Activated CD8-positive, alpha-beta memory T cell treated with anti-CD3 and anti-CD28 coated beads, Interleukin-2, amount 50 U/mL, for 24 hours (primary cell): ENCODE results near the gene KHSRP.
"Not testable (repeated sequence)": the region's sequence is repeated elsewhere in the genome, so short reads cannot be mapped to it uniquely, and the experiment has no call there.

Source experiments
- DNase-seq: peaks from one replicate; pipeline ENCODE4 v3.0.0-alpha.2; 2020; ENCODE audit errors: extremely low read depth

Gene KHSRP

DNA sequence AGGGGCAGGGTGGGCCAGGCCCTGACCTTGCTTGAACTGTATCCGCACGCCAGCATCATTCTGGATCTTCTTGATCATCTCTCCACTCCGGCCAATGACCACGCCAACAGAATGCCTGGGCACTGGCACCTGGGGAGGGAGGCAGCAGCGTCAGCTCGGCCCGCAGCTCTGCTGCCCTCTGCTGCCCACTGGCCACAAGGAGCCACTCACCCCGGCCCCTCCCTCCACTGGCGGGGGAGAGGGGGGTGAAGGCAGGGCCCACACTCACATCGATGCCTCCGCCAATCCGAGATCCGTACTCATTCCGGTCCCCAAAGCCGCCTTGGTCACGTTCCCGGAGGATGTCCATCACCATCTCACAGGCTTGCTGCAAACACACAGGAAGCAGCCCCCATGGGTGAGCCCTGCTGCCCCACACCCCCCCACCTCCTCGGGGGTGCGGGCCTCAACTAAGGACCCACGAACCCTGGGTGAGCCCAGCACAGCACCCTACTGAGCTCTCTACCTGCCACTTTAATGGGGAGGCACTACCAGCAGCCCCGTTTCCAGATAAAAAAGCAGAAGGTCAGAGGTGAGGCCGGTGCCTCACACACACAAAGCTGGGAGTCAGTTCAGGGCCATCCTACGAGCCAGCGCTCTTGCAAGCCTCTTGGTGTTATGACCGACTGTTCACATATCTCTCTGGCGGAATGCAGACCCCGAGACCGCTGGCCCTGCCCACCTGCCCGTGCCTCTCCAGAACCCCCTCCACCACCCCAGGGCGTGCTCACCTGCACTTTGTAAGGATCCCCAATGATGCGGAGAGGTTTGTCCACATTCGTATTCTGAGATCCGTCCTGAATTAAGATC lies 6.7 kb downstream of the KHSRP start:
- DNase-seq = no peak

- DNase-seq = no peak
Measured at GRCh38 chr19:6416658-6417405, 7.8 kb downstream of the KHSRP start.

DNA sequence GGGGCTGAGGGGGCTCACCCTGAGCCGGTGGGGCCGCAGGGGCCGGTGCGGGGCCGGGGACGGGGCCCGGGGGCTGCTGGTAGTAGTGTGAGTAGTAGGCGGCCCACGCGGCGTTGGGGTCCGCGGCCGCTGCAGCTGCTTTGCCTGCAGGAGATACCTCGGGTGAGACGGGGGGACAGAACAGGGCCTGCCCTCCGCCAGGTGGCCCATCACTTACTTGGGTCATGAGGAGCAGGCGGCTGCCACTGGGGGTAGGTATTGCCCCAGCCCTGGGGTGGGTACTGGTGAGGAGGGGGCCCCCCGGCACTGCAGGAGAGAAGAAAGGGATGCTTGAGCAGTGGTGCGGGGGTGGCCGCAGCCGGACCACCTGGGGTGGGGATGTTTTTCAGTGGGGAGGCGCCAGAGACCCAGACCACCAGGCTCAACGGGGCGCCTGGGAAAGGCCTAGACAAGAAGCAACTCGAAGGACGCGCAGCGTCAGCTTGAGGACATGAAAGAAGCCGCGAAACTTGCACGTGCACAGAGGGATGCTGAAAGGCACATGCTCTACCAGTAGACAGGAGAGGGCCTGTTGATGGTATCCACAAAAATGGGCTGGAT lies 8.9 kb downstream of the KHSRP start:
- DNase-seq = no peak

DNA sequence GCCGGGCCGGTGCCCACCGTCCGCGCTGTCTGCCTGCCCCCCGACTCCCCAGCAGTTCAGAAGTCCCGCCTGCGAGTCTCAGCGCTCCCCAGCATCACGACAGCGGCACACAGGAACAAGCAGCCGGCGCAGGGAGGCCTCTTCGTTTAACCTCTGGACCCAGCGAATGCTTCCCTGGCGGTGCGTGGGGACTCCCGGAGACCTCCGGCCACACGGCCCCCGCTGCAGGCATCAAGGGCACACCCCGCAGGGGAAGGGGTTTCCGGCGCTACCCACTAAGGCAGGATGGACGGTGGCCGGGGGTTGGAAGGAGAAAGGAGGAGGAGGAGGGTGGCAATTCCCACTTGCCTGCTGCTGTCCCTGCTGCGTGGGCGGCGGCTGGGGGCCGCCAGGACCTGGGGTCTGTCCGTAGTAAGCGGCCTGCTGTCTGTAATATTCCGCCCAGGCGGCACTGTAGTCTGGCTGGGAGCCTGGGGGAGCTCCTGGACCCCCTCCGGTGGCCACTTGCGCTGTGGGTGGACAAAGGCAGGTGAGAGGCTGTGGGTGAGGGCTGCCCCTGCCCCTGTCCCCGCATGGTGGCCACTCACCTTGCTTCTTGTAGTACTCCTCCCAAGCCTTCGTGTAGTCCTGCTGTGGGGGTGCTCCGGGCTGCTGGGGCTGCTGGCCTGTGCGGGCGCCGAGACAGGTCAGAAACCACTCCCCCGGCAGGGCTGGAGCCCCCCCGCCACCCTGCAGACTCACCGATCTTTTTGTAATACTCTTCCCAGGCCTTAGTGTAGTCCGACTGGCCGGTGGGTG lies 9.6 kb downstream of the KHSRP start:
- DNase-seq = no peak

DNA sequence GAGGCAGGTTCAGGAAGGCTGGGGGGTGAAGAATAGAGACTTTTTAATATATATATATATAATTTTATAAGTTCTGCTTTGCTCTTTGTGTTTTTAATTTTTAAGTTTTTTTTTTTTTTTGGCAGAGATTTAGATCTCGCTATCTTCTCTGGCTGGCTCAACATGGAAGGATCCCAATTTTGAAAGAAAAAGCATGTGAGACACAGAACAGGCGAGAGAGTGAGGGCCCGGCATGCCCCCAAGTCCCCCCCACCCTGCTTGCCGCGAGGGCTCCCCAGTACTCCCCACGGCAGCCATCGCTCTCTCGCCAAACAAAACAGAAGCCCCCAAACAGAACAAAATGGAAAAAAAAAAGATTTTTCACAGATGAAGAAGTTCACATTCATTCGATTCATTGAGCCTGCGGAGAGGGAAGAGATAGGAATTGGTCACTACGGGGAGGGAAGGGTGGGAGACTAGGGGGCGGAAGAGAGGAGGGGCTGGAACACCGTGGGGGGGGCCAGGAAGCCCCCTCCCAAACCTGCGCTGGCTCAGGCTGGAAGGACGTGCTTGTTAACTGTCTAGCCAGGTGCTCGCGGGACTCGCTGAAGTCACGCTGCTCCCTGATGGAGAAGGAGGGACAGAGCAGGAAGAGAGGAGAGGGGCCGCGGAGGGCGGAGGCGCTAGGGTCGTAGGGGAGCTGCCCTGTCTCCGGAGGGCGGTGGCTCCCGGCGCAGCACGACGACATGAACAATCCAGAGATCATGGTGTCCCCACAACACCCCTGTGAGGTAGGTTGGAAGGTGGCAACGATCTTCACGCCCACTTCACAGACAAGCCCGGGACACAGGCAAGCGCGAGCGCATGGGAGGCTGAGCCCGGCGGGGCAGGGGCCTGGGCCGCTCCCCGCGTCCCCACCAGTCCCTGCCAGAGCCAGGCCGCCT lies 10.6 kb downstream of the KHSRP start:
- DNase-seq = no peak

GRCh38 chr19:6413291-6413690 lies 11.3 kb downstream of the KHSRP start:
- no peak for DNase-seq

GRCh38 chr19:6412447-6413091 lies 12.0 kb downstream of the KHSRP start:
- no peak for DNase-seq

- no peak for DNase-seq
Measured at GRCh38 chr19:6412061-6412446, 12.6 kb downstream of the KHSRP start.

DNA sequence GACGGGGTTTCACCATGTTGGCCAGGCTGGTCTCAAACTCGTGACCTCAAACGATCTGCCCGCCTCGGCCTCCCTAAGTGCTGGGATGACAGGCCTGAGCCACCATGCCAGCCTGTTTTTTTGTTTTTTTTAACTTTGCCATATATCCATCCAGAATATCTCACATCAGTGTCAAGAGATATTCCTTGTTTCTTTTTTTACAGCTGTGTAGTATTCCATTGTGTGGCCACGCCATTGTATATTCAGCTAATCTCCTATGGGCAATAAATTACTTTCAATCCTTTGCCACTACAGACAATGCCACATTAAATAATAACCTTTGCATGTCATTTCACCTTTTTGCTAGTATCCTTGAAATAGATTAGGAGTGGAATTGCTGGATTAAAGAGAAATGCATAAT lies 15.3 kb downstream of the KHSRP start:
- no peak for DNase-seq

- DNase-seq = no peak
Measured at GRCh38 chr19:6406401-6406800, 18.2 kb downstream of the KHSRP start.

- DNase-seq = no peak
Measured at GRCh38 chr19:6402837-6403608, 21.6 kb downstream of the KHSRP start.

DNA sequence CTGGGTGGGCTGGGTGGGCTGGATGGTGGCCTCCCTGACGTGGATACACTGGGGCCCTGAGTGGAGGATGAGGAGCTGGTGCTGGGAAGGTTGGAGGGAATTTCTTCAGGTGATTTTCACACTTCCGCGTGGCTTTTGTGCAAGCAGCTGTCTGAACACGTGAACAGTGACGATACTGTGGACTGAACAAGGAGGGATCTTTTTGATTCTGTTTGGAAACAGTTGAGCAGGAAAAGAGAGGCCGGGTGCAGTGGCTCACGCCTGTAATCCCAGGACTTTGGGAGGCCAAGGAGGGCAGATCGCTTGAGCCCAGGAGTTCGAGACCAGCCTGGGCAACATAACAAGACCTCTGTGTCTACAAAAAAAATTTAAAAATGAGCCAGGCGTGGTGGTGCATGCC lies 22.6 kb downstream of the KHSRP start:
- no peak for DNase-seq

GRCh38 chr19:6400062-6400944 lies 24.3 kb downstream of the KHSRP start:
- not testable (repeated sequence) for DNase-seq

- no peak for DNase-seq
Measured at GRCh38 chr19:6396305-6396704, 28.3 kb downstream of the KHSRP start.

DNA sequence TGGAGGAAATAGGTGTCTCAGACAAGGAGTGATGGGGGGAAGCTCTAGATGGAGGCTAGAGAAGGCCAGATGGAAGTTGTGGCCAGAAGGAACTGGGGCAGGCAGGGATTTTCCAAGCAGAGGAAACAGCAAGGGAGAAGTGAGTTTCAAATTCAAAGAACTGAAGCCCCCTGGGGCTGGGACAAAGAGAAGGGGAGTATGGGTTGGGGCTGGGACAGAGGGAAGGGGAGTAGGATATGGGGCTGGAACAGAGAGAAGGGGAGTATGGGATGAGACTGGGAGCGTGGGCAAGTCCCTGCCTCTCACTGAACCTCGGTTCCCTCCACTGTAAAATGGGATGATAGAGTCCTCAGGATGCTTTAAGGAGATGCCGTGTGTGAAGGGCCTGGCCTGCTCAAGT lies 29.8 kb downstream of the KHSRP start:
- DNase-seq = no peak

GRCh38 chr19:6393983-6394412 lies 30.6 kb downstream of the KHSRP start:
- no peak for DNase-seq

DNA sequence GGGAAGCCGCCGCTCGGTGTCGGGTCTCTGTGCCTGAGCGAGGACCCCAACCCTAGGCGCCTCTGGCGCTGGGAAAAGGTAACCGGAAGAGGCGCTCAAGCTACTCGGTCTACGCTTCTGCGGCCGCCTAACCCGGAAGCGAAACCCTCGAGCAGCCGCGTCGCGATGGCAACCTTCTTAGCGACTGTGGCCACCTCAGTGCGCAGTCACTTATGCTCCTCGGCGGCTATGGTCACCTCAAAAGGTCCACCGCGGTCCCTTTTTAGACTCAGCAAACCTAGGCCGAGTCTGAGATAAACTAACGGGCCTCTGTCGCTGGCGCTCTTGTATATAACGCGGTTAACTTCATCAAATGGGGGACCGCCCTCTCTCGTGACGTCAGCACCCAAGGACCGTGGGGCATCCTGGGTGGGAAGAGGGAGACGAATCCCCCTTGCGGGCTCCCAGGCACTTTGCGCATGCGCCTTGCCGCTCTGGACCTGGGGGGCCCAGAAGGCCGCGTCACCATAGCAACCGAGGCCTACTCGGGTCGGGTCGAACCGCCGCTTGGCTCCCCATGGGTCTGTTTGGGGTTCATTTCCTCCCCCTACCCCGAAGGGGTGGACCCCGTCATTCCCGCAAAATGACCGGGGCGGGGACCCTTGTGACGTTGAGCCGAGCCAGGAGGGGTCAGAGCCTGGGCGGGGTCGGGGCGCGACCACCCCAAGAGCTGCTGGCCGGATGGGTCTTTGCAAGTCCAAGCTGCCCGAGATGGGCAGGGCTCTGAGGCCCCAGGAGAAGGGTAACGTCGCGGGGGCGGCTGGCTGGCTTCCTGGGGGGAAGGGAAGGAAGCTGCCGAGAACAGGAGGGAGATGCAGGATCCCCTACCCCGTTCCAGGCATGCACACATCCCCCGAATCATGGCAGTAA lies 31.3 kb downstream of the KHSRP start, which contains the start of gene GTF2F1:
TSS of gene GTF2F1 (minus strand) at position 91 of the 909 bp plus-strand sequence. CDS start 169 bp downstream, outside the sequence.
- peak; percentile 87 for DNase-seq
